GM18909 (cell line): ENCODE results near the gene CYP4F12.

ENCODE experiments used
- ATAC-seq: cut with Tn5 transposase; IDR thresholded peaks from one replicate; pipeline ENCODE4 v1.9.1; 2021; ENCODE audit warnings: mild to moderate bottlenecking; ENCODE audit not compliant: unreplicated experiment, poor library complexity

The CYP4F12 gene

GRCh38 chr19:15701757-15702533, 29.1 kb downstream of the CYP4F12 start:
- ATAC-seq: no peak

- no peak for ATAC-seq
Measured at GRCh38 chr19:15702534-15702930, 29.6 kb downstream of the CYP4F12 start.

GRCh38 chr19:15714638-15715037, 41.8 kb downstream of the CYP4F12 start:
- ATAC-seq: no peak

GRCh38 chr19:15715642-15716041, 42.8 kb downstream of the CYP4F12 start:
- ATAC-seq: no peak

- no peak for ATAC-seq
Measured at GRCh38 chr19:15717809-15718208, 44.9 kb downstream of the CYP4F12 start.

GRCh38 chr19:15721268-15721667, 48.4 kb downstream of the CYP4F12 start:
- ATAC-seq: no peak

GRCh38 chr19:15722956-15723355, 50.1 kb downstream of the CYP4F12 start:
- ATAC-seq: no peak

- ATAC-seq: no peak
Measured at GRCh38 chr19:15727724-15728123, 54.8 kb downstream of the CYP4F12 start, which contains the start of gene OR10H2. OR10H2 (plus strand) TSS chr19:15728024; CDS start chr19:15728044, 20 bp downstream.

GRCh38 chr19:15730538-15730937, 57.7 kb downstream of the CYP4F12 start:
- no peak for ATAC-seq

GRCh38 chr19:15732388-15732787, 59.5 kb downstream of the CYP4F12 start:
- no peak for ATAC-seq

- ATAC-seq: no peak
Measured at GRCh38 chr19:15733895-15734294, 61.0 kb downstream of the CYP4F12 start.

- no peak for ATAC-seq
Measured at GRCh38 chr19:15737722-15738121, 64.8 kb downstream of the CYP4F12 start, which contains the start of gene OR10H3. OR10H3 (plus strand) TSS chr19:15737985; CDS start chr19:15741393, 3,408 bp downstream.

GRCh38 chr19:15740785-15741184, 67.9 kb downstream of the CYP4F12 start:
- ATAC-seq: no peak
